OCI-LY3 (cell line): ENCODE results near the gene CAPZA2.
A peak's percentile ranks its signal among the peaks of the same experiment; 100 is the strongest.

Experiments
- H2AFZ ChIP-seq: fragments of 200-600, 300-600 bp; shearing (Covaris generic); 2 replicates; pipeline ENCODE4 v1.6.0; 2014; ENCODE audit warnings: antibody characterized with exemption, low read depth, low read length
- H3K27ac ChIP-seq: fragments of 200-600, 300-600 bp; sonication (generic); 2 replicates; pipeline ENCODE4 v1.5.1; 2014; ENCODE audit warnings: mild to moderate bottlenecking, low read length, moderate library complexity, mixed read lengths
- H3K27me3 ChIP-seq: fragments of 200-600, 300-600 bp; sonication (generic); 2 replicates; pipeline ENCODE4 v1.6.1; 2014; ENCODE audit warnings: low read depth, low read length, mixed read lengths
- H3K36me3 ChIP-seq: fragments of 200-600, 300-600 bp; sonication (generic); replicated peaks from 2 replicates; pipeline ENCODE3; 2014; ENCODE audit warnings: low read depth, low read length, mixed read lengths
- H3K4me1 ChIP-seq: fragments of 300-600, 200-600 bp; sonication (generic); 2 replicates; pipeline ENCODE4 v1.6.1; 2014; ENCODE audit warnings: low read length, mixed read lengths
- H3K4me2 ChIP-seq: fragments of 200-600, 300-600 bp; sonication (generic); 2 replicates; pipeline ENCODE4 v1.6.1; 2014; ENCODE audit warnings: low read length, mixed read lengths
- H3K4me3 ChIP-seq: fragments of 300-600, 200-600 bp; sonication (generic); 2 replicates; pipeline ENCODE4 v1.5.1; 2014; ENCODE audit warnings: antibody characterized with exemption, mild to moderate bottlenecking, low read length, moderate library complexity
- H3K79me2 ChIP-seq: fragments of 300-600, 200-600 bp; shearing (Covaris generic); 2 replicates; pipeline ENCODE4 v1.6.1; 2014; ENCODE audit warnings: mild to moderate bottlenecking, low read length, mixed read lengths
- H3K9ac ChIP-seq: fragments of 300-600, 200-600 bp; shearing (Covaris generic); 2 replicates; pipeline ENCODE4 v1.6.0; 2014; ENCODE audit warnings: mild to moderate bottlenecking, low read length, moderate library complexity
- H3K9me3 ChIP-seq: fragments of 200-600, 300-600 bp; shearing (Covaris generic); 2 replicates; pipeline ENCODE4 v1.6.1; 2014; ENCODE audit warnings: low read length, mixed read lengths; ENCODE audit not compliant: insufficient read depth
- H4K20me1 ChIP-seq: fragments of 200-600, 300-600 bp; sonication (generic); 2 replicates; pipeline ENCODE4 v1.6.1; 2016; ENCODE audit warnings: low read length, mixed read lengths; ENCODE audit not compliant: insufficient read depth
- EZH2phosphoT487 ChIP-seq: fragments of 200-600 bp; shearing (Covaris generic); IDR thresholded peaks from 2 replicates; pipeline ENCODE4 v1.6.1; 2018; ENCODE audit warnings: antibody characterized with exemption, mixed run types, low read depth
- TF ChIP-seq, protein P1 (sequence below): fragments of 200-600, 300-600 bp; sonication (generic); IDR thresholded peaks from 2 replicates; pipeline ENCODE4 v1.5.1; 2014; ENCODE audit warnings: antibody characterized with exemption, low read length, low read depth

The CAPZA2 gene

GRCh38 chr7:116920359-116920758, 58.0 kb downstream of the CAPZA2 start:
- Histone ChIP-seq H2AFZ (no peak overlapping the region), H3K4me2 (no peak overlapping the region)

GRCh38 chr7:116922545-116922944, 60.2 kb downstream of the CAPZA2 start:
- peaks cover 20% of the 10 kb centered on the region for H3K36me3 ChIP-seq
- H2AFZ ChIP-seq = no peak overlapping the region
- no peaks in the 10 kb centered on the region for H3K27me3 ChIP-seq
- no peak overlapping the region for H3K27ac ChIP-seq
- H3K4me2 ChIP-seq = no peak overlapping the region
- no peak for TF ChIP-seq EZH2phosphoT487
- TF ChIP-seq, protein P1, sequence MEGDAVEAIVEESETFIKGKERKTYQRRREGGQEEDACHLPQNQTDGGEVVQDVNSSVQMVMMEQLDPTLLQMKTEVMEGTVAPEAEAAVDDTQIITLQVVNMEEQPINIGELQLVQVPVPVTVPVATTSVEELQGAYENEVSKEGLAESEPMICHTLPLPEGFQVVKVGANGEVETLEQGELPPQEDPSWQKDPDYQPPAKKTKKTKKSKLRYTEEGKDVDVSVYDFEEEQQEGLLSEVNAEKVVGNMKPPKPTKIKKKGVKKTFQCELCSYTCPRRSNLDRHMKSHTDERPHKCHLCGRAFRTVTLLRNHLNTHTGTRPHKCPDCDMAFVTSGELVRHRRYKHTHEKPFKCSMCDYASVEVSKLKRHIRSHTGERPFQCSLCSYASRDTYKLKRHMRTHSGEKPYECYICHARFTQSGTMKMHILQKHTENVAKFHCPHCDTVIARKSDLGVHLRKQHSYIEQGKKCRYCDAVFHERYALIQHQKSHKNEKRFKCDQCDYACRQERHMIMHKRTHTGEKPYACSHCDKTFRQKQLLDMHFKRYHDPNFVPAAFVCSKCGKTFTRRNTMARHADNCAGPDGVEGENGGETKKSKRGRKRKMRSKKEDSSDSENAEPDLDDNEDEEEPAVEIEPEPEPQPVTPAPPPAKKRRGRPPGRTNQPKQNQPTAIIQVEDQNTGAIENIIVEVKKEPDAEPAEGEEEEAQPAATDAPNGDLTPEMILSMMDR = no peak
- H3K4me3 ChIP-seq = no peak overlapping the region
- H3K4me1 ChIP-seq = no peaks in the 10 kb centered on the region
- H3K79me2 ChIP-seq = no peaks in the 10 kb centered on the region
- no peaks in the 10 kb centered on the region; the same call in 1 of the 2 replicates for H4K20me1 ChIP-seq
- H3K9ac ChIP-seq = no peak overlapping the region
- no peaks in the 10 kb centered on the region for H3K9me3 ChIP-seq

More at GRCh38 chr7:116920359-116920758, 58.0 kb downstream of the CAPZA2 start:
- Histone ChIP-seq H3K9ac (no peak overlapping the region), H3K27me3 (no peaks in the 10 kb centered on the region), H3K4me3 (no peak overlapping the region), H3K79me2 (no peaks in the 10 kb centered on the region), H3K4me1 (no peaks in the 10 kb centered on the region), H4K20me1 (no peaks in the 10 kb centered on the region; the same call in 1 of the 2 replicates), H3K36me3 (peaks cover 29% of the 10 kb centered on the region), H3K27ac (no peak overlapping the region), H3K9me3 (no peaks in the 10 kb centered on the region)
- TF ChIP-seq, protein P1 = no peak
- no peak for TF ChIP-seq EZH2phosphoT487

- Histone ChIP-seq H3K36me3 (peaks cover 14% of the 10 kb centered on the region), H3K4me3 (no peak overlapping the region), H4K20me1 (no peaks in the 10 kb centered on the region; the same call in 1 of the 2 replicates), H3K27ac (no peak overlapping the region), H3K4me2 (no peak overlapping the region), H3K79me2 (no peaks in the 10 kb centered on the region), H3K27me3 (peaks cover 15% of the 10 kb centered on the region), H2AFZ (no peak overlapping the region), H3K9me3 (no peaks in the 10 kb centered on the region), H3K9ac (no peak overlapping the region), H3K4me1 (peaks cover 10% of the 10 kb centered on the region)
- TF ChIP-seq, protein P1 = no peak
These were observed 62.4 kb downstream of the CAPZA2 start for GRCh38 chr7:116924741-116925140.

- Histone ChIP-seq H3K79me2 (no peaks in the 10 kb centered on the region), H3K4me2 (peak overlapping the region; percentile 65), H3K4me1 (peaks cover 22% of the 10 kb centered on the region), H4K20me1 (no peaks in the 10 kb centered on the region), H2AFZ (no peak overlapping the region), H3K36me3 (no peaks in the 10 kb centered on the region), H3K27ac (no peak overlapping the region), H3K27me3 (peaks cover 15% of the 10 kb centered on the region), H3K9ac (no peak overlapping the region), H3K4me3 (peak overlapping the region; percentile 66), H3K9me3 (no peaks in the 10 kb centered on the region)
- TF ChIP-seq, protein P1 = no peak
- TF ChIP-seq EZH2phosphoT487 = no peak
These were observed 66.6 kb downstream of the CAPZA2 start for GRCh38 chr7:116929021-116929420.
